ENCODE measurements around the gene MEAK7.
"Not testable (repeated sequence)": the region's sequence is repeated elsewhere in the genome, so short reads cannot be mapped to it uniquely, and the experiment has no call there.

Gene MEAK7

DNA sequence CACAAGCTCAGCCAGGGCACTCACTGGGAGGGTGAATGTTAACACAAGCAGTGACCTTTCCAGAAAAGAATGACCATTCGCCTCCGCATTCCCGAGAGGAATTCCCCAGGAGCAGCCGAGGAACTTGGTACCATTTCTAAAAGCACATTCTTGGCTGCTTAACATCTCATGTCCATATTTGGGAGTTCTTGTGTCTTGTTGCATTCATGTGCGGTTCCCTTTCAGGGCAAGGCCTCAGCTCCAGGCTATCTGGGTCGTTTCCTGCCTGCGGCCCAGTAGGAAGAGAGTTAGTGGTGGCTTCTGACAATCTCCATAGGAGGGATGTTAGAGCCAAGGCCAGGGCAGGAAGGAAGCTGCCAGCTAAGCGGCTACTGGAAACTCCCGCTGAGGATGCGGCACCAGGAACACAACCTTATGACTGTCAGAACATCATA, 27.8 kb upstream of the MEAK7 start:
- no peak for DNase-seq

DNA sequence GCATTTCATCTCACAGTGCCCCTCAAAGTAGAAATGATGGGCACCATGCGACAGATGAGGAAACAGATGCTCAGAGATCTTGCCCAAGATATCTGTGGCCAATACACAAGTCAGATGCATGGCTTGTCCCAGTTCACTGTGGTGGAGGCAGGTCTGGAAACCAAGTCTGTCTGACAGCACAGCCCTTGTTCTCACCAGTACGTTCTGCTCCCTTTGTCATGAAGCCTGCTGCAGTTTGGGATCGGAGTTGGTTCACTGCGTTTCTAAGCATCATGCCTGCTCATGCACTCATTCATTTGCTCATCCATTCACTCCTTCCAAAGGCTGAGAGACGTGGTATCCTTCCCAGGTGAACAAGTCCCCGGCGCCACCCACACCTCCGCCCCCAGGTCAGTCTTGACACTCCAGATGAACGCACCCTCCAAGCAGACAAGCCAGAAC, 27.2 kb upstream of the MEAK7 start:
- DNase-seq: no peak

DNA sequence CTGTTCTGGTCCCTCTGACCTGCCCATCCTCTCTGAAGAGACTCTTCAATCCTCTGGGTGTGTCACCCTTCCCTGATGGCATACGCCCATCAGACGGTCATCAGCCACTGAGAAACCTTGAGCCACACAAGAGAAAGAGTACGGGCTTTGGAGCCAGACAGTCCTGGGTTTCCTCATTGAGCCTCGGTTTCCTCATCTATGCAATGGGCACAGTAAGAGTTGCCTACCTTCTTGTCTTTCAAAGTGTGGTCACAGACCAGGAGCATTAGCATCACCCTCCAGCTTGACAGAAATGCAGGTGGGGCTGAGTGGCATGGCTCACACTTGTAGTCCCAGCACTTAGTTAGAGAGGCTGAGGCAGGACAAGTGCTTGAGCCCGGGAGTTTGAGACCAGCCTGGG, 26.1 kb upstream of the MEAK7 start:
- DNase-seq: no peak

DNA sequence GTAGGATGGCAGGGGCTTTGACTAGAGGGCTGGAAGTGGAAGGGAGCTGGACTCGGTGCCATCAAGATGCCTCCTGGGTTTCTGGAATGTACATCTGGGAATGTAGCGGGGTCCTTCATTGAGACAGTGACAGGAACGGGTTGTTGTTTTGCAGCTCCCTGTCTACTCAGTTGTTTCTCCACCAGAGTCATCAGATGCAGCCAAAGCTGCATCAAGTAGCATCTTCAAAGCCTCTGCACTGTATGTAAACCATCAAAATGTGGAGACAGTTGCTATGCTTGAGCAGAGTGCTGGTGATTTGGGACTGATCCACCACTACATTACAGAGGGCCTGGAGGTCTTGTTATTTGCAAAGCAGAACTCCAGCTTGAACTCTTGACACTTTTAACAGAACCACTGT, 25.1 kb upstream of the MEAK7 start:
- DNase-seq: no peak

DNA sequence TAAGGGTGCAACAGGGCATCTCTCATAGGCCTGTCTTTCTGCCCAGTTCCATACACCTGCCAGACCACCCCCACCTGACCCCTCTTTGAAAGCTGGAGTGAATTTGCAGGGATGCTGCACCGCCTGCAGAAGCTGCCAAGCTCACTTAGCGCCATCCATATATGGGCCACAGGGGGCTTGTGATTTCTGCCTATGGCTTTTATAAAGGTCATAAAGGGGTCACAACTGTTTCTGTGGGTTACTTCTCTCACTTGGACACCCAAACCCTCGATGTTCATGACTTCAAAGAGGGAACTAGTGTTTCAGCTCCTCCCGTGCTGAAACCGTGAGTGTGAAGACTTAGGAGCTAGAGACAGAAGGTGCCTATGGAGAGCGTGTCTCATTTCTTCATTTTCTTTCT, 23.9 kb upstream of the MEAK7 start:
- DNase-seq: no peak

DNA sequence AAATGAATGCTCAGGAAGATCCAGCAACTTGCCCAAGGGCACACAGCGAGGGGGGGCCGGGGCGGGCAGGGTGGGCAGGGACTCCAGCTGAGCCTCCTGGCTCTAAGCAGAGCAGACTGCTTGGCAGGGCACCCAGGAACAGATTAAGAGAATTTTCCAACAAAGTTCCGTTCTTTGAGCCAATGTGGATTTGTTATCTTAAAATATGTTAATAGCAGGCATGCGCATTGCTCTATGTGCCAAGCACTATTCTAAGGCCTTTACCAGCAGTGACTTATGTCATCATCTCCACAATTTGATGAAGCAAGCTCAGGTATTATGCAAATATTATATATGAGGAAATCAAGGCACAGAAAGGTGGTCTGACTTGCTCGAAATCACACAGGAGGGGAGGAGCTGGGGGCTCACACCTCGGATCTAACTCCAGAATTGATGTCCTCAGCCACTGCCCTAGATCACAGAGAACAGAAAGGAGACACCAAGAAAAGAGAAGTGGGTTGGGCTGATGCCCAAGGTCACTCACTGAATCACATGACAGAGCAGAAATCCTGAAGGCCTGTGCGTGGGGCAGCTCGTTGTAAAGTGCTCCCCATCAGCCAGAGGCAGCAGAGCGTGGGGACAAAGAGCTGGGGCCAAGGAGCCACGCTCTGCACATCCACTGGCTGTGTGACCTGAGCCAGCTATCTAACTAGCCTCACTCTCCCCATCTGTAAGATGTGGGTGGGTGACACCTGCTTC, 23.2 kb upstream of the MEAK7 start:
- no peak for DNase-seq

DNA sequence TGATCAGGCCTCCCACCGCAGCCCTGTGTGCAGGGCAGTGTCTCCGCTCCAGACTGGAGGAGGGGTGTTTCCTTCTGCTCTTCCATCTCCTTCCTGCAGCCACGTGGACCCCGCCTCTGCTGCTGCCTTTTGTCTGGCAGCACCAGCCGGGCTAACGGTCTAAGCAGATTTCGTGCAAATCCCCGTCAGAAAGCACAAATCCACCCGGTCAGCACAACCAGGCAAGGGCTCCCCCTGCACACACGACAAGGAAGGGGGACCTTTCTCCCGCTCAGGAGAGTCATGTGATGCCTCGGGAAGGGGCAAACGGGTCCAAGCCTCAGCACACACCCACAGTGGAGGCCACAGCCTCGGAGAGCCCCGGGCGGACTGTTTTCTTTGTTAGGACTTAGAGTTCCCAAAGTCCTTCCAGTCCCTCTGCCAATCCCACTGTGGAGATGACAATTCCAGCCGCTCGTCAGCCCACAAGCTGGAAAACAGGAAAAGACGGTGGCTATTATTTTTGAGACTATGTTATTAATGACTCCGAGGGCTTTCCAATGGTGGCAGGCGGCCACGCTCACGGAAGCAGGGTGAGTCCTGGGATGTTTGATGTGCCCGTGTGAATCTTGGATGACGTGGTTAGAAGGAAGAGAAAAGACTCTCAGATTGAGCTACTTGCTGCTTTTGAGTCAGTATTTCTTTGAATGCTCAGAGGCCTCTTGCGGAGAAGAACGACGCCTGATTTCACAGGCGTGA, 22.5 kb upstream of the MEAK7 start:
- DNase-seq: no peak

DNA sequence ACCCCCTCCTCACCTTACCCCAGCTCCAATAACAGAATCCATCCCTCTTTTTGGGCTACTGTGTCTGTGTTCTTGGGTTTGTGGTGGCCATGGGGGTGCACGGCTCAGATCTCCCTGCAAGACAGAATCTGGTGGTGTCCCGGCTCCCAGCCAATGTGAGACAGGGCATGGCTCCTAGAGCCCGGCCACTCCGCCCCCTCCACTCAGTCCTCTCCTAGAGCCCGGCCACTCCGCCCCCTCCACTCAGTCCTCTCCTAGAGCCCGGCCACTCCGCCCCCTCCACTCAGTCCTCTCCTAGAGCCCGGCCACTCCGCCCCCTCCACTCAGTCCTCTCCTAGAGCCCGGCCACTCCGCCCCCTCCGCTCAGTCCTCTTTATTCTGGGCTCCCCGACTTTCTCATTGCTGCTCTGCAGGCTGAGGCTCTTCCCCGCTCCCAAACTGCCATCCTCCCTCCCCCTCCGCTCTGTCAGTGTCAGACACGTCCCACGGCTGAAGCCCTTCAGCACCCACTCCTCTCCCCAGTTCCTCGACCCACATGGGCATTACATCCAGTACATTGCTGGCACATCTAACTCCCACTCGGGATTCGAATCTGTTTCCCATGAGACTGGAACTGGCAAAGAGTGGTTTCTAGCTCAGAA, 20.6 kb upstream of the MEAK7 start:
- DNase-seq: not testable (repeated sequence)

DNA sequence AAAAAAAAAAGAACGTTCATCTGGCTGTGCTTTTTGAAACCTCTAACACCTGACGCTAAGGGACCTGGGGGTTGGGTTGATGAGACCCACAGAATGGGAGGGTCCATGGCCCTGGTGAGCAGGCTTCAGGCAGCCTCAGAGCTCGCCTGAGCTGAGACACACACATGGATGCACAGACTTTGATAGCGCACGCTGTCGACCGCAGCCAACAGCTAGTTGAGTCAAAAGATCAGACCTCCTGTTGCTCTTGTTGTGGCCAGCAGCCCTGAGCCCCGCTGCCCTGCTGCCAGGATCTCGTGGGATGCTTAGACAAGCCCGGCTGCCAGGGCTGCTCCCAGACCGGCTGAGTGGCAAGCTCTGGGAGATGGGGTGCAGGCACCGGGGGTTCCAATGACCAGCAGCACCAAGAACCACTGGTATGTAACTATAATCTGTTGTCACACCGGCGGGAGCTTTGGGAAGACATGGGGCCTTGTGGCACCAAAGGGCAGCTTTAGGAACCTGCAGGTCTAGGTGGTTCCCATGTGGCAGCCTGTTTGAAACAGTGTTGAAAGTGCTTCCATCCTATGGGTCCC, 20.0 kb upstream of the MEAK7 start:
- no peak for DNase-seq

DNA sequence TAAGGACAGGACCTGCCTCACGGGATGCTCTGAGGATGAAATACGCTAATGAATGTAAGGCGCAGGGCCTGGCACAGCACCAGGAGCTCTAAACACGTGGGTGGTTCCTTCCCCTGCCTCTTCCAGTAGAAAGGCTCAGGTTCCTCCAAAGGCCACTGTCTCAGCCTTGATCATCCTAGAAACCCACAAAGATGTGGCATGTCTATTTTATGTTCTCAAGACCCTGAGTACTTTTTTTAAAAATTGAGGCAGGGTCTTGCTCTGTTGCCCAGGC, 17.0 kb upstream of the MEAK7 start:
- DNase-seq: no peak

DNA sequence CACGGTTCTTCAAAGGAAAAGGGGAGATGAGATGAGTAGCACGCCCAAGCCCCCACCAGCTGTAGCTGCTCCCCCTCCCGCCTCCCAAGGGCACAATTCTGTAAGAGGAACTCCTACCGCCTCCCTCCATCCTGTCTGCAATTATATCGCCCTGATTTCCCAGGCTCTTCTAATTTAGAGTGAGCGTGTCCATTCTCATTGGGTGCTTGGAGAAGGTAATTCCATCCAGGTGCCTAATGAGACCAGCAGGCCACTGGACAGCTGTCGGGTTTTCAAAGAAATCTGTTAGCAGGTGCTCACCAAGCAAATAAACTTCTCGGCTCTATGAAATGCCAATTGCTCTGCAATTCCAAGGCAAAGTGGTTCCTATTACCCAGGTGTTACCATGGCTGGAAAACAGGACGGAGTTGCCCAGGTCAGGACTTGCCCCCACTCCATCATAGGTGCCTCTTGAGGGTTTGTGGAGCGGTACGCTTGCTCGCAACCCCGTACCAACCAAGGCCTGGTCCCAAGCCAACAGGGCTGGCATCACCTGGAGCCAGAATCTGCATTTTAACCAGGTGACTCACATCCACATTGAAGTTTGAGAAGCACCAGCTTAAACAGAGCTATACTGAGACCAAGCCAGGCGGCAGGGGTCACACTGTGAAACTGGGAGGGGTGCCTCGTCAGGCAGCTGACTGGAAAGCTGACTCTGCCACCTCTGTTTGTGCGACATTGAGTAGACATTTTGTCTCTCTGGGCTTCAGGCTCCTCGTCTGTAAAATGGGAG, 16.5 kb upstream of the MEAK7 start:
- DNase-seq: no peak

DNA sequence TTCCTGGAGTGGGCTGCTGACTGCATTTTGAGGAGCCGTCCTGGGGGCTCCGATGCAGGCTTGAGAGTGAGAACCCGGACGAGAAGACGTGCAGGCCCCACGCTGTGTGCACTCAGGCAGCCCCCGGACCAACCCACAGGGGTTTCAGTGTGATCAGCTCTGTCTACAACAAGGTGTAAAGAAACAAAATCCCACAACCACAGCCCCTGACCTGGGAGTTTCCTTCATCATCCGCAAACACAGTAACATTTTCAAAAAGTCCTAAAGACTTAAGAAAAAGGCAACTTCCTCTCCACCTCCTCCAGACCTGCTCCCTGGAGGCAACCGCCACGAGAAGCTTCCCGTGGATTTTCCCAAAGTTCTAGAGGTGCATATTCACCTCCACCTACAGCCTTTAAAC, 15.4 kb upstream of the MEAK7 start:
- DNase-seq: no peak

DNA sequence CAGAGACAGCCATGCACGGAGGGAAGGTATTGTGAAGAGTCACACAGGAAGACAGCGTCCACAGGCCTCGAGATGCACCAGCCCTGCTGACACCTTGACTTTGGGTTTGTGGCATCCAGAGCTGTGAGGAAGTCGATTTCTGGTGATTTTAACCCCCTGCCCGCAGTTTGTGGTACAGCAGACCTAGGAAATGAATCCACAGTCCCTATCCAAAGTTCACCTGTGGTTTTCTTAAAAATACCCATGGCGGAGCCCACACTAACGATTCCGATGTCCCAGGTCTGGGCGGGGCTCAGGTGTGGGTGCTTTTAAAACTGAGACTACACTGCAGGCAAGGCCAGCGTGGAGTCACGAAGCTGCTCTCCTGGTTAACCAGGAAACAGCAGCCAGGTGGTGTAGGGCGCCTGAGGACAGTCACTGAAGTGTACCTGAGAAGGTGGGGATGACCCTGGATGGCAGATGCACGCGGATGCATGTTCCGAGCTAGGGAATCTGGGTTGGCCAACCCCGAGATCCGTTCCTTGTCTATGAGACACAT, 14.4 kb upstream of the MEAK7 start:
- DNase-seq: peak; percentile 54

DNA sequence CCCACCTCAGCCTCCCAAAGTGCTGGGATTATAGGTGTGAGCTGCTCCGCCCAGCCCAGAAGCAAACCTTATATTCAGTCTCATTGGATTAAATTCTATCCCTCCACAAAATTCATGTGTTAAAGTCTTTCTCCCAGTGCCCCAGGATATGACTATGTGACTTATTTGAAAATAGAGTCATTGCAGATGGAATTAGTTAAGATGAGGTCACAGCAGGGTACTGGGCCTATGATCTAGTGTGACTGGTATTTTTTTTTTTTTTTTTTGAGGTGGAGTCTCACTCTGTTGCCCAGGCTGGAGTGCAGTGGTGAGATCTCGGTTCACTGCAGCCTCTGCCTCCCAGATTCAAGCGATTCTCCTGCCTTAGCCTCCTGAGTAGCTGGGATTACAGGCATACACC, 13.8 kb upstream of the MEAK7 start:
- not testable (repeated sequence) for DNase-seq

DNA sequence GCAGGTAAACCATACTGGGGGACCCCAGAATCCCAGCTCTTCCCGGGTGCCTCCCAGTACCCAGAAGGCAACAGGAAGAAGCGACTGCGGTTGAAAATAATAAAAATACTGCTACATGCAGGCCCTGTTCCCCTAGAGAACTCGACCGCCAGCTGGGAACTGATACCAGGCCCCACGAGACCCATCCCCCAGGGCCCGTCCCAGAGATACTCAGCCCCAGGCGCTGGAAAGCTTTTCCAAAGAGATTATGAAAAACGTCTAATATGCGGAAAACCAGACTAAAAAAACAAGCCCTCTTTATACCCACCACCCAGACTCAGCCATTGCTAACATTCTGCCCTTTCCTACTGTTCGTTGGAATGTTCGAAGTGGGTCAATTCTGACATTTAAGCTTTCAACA, 12.9 kb upstream of the MEAK7 start:
- DNase-seq: no peak

DNA sequence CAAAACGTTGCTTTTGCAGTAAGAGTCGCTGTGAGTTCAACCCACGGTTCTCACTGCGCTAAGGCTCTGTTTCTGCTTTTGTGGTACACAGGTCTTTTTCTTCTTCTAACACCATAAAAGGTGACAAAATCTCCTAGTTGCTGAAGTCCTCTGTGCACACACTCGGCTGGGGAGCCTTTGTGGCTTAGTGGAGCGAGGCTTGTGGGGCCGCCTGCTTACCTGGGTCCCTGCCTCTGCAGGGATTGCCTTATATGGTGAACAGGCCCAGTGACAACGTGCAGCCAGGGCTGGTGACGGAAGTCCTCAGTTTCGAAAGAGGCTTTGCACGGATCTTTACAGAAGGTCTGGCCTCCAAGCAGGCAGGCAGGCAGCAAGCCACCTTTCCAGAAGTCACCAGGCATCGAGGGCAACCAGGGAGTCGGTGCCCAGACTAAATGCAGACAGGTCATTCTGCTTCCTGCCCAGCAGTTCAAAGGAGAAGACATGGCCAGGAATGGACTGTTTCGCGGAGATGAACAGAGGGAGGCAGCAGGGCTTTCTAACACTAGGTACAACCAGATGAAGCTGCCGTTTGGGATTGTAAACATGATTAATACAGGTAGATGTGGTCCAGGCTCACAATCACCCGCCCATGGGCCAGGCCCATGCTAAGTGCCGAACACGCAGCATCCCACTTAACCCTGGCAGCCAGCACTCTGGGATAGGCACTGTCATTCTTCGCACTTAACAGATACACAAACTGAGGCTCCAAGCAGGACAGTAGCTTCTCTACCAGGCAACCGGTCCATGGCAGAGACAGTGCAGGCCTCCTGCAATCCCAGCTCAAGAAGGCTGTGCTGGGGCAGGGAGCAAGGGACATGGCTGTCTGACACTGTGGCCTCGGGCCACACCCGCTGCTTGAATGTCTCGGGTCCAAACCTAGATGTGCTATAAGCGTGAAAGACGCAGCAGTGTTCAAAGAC, 10.7 kb upstream of the MEAK7 start:
- DNase-seq: peak; percentile 85

DNA sequence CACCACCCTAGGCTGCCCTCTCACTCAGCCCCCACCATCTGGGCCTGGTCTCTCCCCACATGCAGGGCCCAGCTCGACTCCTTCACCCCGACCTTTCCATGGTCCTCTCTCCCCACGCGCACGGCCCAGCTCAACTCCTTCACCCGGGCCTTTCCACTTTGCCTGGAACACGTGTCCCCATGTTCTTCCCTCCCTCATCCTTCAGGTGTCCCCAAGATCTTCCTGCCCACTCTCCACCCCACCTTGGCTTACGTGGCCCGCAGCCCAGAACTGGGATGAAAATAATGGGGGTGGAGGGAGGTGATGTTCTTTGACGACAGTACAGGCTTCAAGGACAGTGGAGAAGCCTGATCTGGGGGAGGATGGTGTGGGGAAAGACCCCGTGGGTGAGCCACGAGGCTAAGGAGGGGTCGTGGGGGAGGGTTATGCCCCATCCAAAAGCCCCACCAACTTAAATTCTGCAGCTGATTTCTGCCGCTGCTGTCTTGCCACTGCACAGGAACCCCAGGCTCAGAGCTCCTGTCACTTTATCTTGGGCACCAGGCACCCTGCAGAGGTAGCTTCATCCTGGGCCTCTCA, 9.9 kb upstream of the MEAK7 start:
- DNase-seq: no peak

DNA sequence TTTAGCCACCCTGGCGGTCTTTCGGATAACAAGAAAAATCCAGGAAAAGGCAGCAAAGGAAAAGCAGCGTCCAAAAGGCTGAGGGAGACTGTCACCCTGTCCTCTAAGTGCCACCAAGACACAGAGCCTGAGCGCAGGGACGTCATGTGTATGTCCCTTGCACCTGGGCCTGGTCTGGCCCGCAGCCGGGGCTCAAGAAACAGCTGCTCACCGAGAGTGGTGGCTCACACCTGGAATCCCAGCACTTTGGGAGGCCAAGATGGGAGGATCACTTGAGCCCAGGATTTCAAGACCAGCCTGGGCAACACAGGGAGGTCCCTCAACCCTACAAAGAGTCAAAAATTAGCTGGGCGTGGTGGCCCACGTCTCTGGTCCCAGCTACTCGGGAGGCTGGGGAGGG, 9.2 kb upstream of the MEAK7 start:
- DNase-seq: no peak

DNA sequence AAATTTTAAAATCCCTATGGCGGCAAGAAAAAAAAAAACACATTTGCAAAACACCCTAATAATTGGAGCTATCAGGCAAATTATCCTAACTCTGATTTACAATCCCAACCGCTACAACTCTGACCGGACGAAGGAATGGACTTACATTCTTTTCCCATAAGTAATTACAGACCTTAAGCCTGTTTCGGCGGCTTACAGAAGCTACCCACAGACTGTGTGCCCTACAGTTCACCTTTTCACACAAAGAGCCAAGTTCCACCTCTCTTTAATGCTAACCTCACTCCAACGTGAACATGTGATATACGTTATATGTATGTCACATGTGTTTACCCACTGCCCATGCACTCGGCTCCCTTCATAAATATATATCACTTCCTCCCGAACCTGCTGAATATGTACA, 8.7 kb upstream of the MEAK7 start:
- no peak for DNase-seq

DNA sequence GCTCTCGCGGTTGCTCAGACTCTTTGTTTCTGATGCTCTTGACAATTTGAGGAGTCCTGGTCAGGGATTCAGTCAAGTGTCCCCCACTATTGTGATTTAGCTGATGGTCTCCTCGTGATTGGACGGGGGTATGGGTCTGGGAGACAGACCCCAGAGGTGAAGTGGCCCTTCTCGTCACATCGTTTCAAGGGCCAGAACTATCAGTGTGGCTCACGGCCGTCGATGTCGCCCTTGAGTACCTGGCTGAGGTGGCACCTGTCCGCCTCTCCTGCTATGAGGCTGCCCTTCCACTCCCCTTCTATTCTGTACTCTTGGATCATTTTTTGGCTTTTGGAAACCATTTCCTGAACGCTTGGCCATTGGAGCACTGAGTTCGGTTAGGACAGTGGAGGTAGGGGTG, 7.4 kb upstream of the MEAK7 start:
- no peak for DNase-seq

DNA sequence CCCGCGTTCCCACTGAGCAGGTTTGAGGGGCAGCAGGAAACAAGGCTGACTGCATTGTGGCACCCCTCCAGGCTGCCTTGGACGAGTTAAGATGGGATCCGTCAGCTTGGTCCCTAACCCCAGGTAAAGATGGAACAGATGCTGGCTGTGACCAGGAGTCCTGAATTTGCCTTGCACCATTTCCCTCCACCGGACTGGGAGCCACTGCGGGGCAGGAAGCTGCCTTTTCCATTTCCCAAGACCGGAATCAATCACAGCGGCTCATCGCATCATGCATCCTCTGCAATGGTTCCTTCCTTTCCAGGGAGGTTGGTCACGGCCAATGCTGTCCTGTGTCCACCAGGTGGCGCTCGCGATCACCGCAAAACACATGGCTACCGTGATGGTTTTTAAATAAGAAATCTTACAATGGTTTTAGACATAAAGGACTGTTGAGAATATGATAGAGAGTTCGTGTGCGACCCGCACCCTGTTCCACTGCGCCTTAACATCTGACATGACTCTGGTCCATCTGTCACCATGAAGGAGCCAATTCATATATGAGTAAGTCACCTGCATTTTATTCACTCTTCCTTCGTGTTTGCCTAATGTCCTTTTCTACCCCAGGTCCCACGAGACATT, 6.8 kb upstream of the MEAK7 start:
- peak; percentile 48 for DNase-seq
